DMS79 treated with DMSO at 0.1 percent for 48 hours (cell line): ENCODE measurements around the gene SEC24B.
"Not testable (repeated sequence)": the region's sequence is repeated elsewhere in the genome, so short reads cannot be mapped to it uniquely, and the experiment has no call there.

Experiments used
- DNase-seq: peaks from one replicate; lab custom pipeline; 2025; lab: John Stamatoyannopoulos, UW

The SEC24B gene

DNA sequence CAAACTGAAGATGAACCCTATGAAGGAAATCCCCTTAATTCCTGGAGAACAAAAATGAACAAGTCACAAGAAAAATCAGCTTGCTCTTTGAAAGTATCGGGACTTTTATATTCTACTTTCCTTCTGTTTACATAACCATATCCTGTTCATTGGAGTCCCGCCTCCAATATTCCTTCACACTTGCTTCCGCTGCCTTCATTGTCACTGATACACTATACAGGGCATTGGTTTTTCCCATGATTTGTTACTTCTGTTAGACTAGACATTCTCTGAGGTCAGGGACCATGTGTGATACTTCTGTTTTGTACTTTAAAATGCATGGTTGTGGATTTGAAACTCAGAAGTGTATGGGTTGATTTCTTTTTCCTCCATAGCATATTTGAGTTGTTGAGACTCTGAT, 145.2 kb downstream of the SEC24B start:
- no peak for DNase-seq

DNA sequence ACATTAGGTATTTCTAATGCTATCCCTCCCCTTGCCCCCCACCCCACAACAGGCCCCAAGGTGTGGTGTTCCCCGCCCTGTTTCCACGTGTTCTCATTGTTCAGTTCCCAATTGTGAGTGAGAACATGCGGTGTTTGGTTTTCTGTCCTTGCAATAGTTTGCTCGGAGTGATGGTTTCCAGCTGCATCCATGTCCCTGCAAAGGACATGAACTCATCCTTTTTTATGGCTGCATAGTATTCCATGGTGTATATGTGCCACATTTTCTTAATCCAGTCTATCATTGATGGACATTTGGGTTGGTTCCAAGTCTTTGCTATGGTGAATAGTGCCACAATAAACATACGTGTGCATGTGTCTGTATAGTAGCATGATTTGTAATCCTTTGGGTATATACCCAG, 146.4 kb downstream of the SEC24B start:
- not testable (repeated sequence) for DNase-seq

DNA sequence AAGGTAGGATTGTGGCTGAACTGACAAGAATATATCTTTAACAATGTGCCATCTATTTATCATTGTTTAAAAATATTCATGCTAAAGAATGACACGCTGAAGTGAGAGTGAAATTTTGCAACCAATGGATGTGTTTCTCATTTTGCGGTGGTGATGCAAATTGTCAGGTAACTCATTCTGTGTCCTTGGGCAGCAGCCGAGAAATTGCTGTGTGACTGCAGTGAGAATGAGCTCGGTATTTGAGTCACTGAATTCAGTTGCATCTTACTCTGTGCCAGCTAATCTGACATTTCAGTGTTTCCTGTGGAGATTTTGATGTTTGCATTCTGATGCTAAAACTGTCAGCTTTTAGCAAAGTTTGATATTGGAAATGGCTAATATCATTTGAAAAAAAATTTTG, 154.6 kb downstream of the SEC24B start:
- DNase-seq, result no peak

DNA sequence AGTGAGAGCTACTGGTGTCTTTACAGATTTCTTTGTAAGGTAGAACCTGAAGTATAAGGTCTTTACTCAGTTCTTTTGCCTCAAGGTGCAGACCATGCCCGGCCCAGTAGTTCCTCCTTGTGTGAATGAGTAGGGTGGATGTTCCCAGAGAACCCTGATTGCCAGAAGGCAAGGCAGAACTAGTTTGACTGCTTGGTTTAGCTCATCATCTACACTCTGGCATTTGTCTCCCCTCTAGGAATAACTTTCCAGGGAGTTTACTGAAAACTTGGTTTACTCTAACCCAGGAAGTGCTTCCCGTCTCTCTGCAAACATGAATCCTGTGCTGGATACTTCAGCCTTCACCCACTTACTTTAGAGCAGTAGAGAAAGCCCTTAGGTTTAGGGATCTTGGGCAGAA, 155.5 kb downstream of the SEC24B start:
- DNase-seq, result no peak

DNA sequence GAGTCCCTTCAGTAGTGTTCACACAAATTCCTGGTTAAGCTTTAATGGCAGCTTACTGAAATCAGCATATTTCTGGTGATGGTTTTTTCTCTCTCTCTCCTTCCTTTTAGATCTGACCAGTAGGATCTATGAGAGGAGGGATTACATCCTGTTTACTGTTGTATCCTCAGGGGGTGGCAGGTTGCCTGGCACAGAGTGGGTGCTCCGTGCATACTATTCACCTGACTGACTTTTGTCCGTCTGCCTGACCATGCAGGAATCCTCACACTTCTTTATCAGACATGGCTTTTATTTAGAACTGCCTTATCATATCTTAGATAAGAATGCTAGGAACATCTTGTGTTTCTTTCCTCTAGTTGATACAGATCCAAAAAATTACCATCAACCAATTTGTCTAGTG, 156.0 kb downstream of the SEC24B start:
- no peak for DNase-seq
